ENCODE data around the gene PSENEN.

DNA sequence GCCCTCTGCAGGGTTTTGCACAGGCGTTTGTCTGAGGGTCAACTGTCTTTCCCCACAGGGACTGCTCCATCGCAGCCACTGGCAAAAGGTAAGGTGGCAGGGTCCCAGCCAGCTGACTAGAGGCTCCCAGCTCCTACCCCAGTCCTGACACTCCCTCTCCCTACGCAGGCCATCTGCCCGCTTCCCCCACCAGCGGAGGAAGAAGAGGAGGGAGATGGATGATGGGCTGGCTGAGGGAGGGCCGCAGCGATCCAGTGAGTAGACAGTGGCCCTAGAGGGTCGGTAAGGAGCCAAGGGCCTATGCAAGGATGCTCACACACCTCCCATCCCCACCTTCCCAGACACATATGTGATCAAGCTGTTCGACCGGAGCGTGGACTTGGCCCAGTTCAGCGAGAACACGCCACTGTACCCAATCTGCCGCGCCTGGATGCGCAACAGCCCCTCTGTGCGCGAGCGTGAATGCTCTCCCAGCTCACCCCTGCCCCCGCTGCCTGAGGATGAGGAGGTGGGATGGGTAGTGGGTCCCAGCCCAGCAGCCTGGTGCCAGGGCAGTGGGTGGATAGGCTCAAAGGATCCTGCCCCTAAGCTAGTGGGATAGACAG, 7.4 kb downstream of the PSENEN start:
- TF ChIP-seq PHF8 (IDR thresholded peaks at IDR 0.05; ENCODE audit: borderline replicate concordance, low read depth) (no peak), EP300 (IDR thresholded peaks at IDR 0.05) (no peak), RAD21 (conservative IDR thresholded peaks at IDR 0.05 in 1 of 2, IDR thresholded peaks at IDR 0.05 in 1 of 2) (no peak), POLR2A (IDR thresholded peaks at IDR 0.05; ENCODE audit: low read length) (no peak)
- TF ChIP-seq, protein P1, sequence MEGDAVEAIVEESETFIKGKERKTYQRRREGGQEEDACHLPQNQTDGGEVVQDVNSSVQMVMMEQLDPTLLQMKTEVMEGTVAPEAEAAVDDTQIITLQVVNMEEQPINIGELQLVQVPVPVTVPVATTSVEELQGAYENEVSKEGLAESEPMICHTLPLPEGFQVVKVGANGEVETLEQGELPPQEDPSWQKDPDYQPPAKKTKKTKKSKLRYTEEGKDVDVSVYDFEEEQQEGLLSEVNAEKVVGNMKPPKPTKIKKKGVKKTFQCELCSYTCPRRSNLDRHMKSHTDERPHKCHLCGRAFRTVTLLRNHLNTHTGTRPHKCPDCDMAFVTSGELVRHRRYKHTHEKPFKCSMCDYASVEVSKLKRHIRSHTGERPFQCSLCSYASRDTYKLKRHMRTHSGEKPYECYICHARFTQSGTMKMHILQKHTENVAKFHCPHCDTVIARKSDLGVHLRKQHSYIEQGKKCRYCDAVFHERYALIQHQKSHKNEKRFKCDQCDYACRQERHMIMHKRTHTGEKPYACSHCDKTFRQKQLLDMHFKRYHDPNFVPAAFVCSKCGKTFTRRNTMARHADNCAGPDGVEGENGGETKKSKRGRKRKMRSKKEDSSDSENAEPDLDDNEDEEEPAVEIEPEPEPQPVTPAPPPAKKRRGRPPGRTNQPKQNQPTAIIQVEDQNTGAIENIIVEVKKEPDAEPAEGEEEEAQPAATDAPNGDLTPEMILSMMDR (IDR thresholded peaks at IDR 0.05) = no peak

All from A549 (cell line).